HEK293T (cell line): ENCODE results near the gene ERICH4.

Experiments used
- ARNT ChIP-seq: fragments of 450-650 bp; IDR thresholded peaks from 2 replicates; pipeline ENCODE4 v1.6.1; 2017; ENCODE audit warnings: mild to moderate bottlenecking
- BHLHE40 ChIP-seq: fragments of 450-650 bp; IDR thresholded peaks from 2 replicates; pipeline ENCODE4 v1.6.1; 2016; ENCODE audit warnings: mild to moderate bottlenecking, moderate library complexity, borderline replicate concordance
- CTBP1 ChIP-seq: fragments of 450-650 bp; IDR thresholded peaks from 2 replicates; pipeline ENCODE4 v1.6.1; 2016; ENCODE audit warnings: borderline replicate concordance
- ELF4 ChIP-seq: fragments of 450-650 bp; IDR thresholded peaks from 2 replicates; pipeline ENCODE4 v1.6.1; 2017; ENCODE audit warnings: antibody characterized with exemption
- FOXA1 ChIP-seq: fragments of 450-650 bp; IDR thresholded peaks from 2 replicates; pipeline ENCODE4 v1.6.1; 2016; ENCODE audit warnings: mild to moderate bottlenecking
- FOXK2 ChIP-seq: fragments of 450-650 bp; IDR thresholded peaks from 2 replicates; pipeline ENCODE4 v1.6.1; 2016; ENCODE audit warnings: mild to moderate bottlenecking
- FOXM1 ChIP-seq: fragments of 450-650 bp; IDR thresholded peaks from 2 replicates; pipeline ENCODE4 v1.6.1; 2017; ENCODE audit warnings: mild to moderate bottlenecking, borderline replicate concordance
- L3MBTL2 ChIP-seq: fragments of 450-650 bp; conservative IDR thresholded peaks from 2 replicates; pipeline ENCODE4 v1.6.1; 2016; ENCODE audit warnings: mild to moderate bottlenecking
- NFRKB ChIP-seq: fragments of 450-650 bp; IDR thresholded peaks from 2 replicates; pipeline ENCODE4 v1.6.1; 2016; ENCODE audit warnings: mild to moderate bottlenecking, moderate library complexity
- SUZ12 ChIP-seq: fragments of 450-650 bp; IDR thresholded peaks from 2 replicates; pipeline ENCODE4 v1.6.1; 2016; ENCODE audit warnings: mild to moderate bottlenecking
- TARDBP ChIP-seq: fragments of 450-650 bp; IDR thresholded peaks from 2 replicates; pipeline ENCODE4 v1.6.1; 2016
- ZNF384 ChIP-seq: fragments of 450-650 bp; IDR thresholded peaks from 2 replicates; pipeline ENCODE4 v1.6.1; 2016

DNA sequence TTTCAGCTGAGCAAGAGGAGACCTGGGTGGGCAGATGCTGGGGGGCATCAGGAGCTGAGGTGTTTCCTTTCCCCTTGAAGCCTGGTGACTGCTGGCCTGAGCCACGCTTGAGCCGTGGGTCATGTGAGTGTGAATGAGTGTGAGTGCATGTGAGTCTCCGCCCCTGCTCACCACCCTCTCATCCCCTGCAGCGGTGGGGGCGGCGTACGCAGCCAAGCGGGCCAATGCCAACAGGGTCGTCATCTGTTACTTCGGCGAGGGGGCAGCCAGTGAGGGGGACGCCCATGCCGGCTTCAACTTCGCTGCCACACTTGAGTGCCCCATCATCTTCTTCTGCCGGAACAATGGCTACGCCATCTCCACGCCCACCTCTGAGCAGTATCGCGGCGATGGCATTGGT lies 21.0 kb upstream of the ERICH4 start:
- TF ChIP-seq NFRKB (no peak), CTBP1 (no peak), BHLHE40 (no peak), ZNF384 (no peak), TARDBP (no peak), ARNT (no peak), ELF4 (no peak), FOXM1 (no peak), L3MBTL2 (no peak), FOXA1 (no peak), FOXK2 (no peak), SUZ12 (no peak)
